ENCODE data around the gene UGT1A5.

DNA sequence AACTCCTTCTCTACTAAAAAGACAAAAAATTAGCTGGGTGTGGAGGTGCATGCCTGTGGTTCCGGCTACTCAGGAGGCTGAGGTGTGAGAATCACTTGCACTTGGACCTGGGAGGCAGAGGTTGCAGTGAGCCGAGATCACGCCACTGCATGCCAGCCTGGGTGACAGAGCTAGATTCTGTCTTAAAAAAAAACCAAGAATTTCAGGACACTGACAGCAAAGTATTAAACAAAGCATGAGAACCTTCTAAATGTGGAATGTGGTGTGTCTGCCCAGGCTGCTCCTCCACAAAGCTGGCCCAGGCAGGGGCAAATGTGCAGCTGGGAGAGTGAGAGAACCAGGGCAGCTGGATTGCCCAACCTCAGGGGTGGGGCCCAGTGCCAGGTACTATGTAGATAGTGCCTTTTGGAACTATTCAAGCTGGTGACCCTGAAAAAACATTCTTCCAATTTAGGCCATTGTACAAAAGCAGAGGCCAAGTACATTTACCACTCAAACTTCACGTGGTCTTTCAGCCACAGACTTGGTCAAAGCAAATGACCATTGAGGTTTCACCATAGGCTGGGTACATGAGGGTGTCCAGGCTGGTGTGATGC is 6.7 kb upstream of the UGT1A5 start:
- TF ChIP-seq, protein P1, sequence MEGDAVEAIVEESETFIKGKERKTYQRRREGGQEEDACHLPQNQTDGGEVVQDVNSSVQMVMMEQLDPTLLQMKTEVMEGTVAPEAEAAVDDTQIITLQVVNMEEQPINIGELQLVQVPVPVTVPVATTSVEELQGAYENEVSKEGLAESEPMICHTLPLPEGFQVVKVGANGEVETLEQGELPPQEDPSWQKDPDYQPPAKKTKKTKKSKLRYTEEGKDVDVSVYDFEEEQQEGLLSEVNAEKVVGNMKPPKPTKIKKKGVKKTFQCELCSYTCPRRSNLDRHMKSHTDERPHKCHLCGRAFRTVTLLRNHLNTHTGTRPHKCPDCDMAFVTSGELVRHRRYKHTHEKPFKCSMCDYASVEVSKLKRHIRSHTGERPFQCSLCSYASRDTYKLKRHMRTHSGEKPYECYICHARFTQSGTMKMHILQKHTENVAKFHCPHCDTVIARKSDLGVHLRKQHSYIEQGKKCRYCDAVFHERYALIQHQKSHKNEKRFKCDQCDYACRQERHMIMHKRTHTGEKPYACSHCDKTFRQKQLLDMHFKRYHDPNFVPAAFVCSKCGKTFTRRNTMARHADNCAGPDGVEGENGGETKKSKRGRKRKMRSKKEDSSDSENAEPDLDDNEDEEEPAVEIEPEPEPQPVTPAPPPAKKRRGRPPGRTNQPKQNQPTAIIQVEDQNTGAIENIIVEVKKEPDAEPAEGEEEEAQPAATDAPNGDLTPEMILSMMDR (conservative IDR thresholded peaks at IDR 0.05): no peak
- TF ChIP-seq ZFX (IDR thresholded peaks at IDR 0.05): no peak
